HepG2 (cell line): ENCODE measurements around the gene TBC1D22A. TPM values are rescaled to one million over a fixed set of nuclear protein-coding genes. Genes with fewer than 3 reads are reported as not detected.

Experiments
- ATAC-seq: fragments of 200-7000 bp; cut with Tn5 transposase; 3 replicates; pipeline ENCODE4 v1.9.1; 2020; ENCODE audit warnings: mild to moderate bottlenecking, moderate library complexity
- BruUV-seq: library from RNA; stranded (reverse); fragments of 400-500 nt; replicated peaks from 2 replicates; lab custom pipeline; 2021; lab: Mats Ljungman, UMichigan
- CTCF ChIA-PET: fragments of 300-600 bp; formaldehyde crosslinking; extraction: SDS; loops from one replicate; lab custom pipeline; 2021; ENCODE audit warnings: low total read pairs, inconsistent platforms, low intra/inter-chr PET ratio; lab: Yijun Ruan, JAX
- POLR2A ChIA-PET: fragments of 350-600 bp; sonication (Branson Sonifier 250); formaldehyde crosslinking; loops from one replicate; lab custom pipeline; 2020; ENCODE audit warnings: antibody characterized with exemption, inconsistent platforms; lab: Yijun Ruan, JAX
- DNase-seq: peaks from one replicate; pipeline ENCODE4 v3.0.0-alpha.2; 2015; ENCODE audit warnings: low spot score
- FAIRE-seq: peaks from 3 replicates; lab custom pipeline; 2011; peaks lifted over from hg19 to GRCh38; lab: Jason Lieb, UNC
- H2AFZ ChIP-seq: one replicate; pipeline ENCODE4 v1.6.1; 2011; ENCODE audit warnings: low read length, inconsistent platforms
- H3K27ac ChIP-seq: fragments of 300-600 bp; 3 replicates; pipeline ENCODE4 v1.8.0; 2011; ENCODE audit warnings: mixed run types, mild to moderate bottlenecking, mixed read lengths, low read length, inconsistent platforms; ENCODE audit not compliant: insufficient read depth; ENCODE audit errors: extremely low read length
- H3K27me3 ChIP-seq, 2 experiments: fragments of 200-600 bp in 1 of 2; 2 replicates in 1 of 2; 3 replicates in 1 of 2; pipeline versions ENCODE4 v1.6.0 to v1.8.0; 2011; ENCODE audit warnings: low read length in 2 of 2, mild to moderate bottlenecking in 2 of 2, moderate library complexity in 2 of 2, inconsistent platforms in 1 of 2; ENCODE audit not compliant: insufficient read depth in 2 of 2, control insufficient read depth in 1 of 2
- H3K36me3 ChIP-seq, 2 experiments: fragments of 200-600 bp in 1 of 2; replicated peaks in 1 of 2; 2 replicates in 1 of 2; 3 replicates in 1 of 2; pipeline versions ENCODE4 v1.5.1 to v1.8.0; 2011; ENCODE audit warnings: low read length in 2 of 2, inconsistent platforms in 1 of 2; ENCODE audit not compliant: insufficient read depth in 2 of 2, control insufficient read depth in 1 of 2
- H3K4me1 ChIP-seq: 2 replicates; pipeline ENCODE4 v1.5.1; 2012; ENCODE audit warnings: low read length, inconsistent platforms; ENCODE audit not compliant: insufficient read depth
- H3K4me2 ChIP-seq: 2 replicates; pipeline ENCODE4 v1.6.0; 2011; ENCODE audit warnings: low read depth, low read length, inconsistent platforms
- H3K4me3 ChIP-seq, 3 experiments: fragments of 200-600 bp in 1 of 3; sonication (generic), shearing (Covaris generic) in 1 of 3; replicated peaks in 1 of 3; 2 replicates each; pipeline ENCODE4 v1.5.1; 2011 to 2016; ENCODE audit warnings: low read length in 3 of 3, inconsistent platforms in 2 of 3, low read depth in 2 of 3, mild to moderate bottlenecking in 2 of 3, control low read depth in 1 of 3, mixed read lengths in 1 of 3; ENCODE audit not compliant: insufficient read depth in 1 of 3
- H3K79me2 ChIP-seq: one replicate; pipeline ENCODE4 v1.6.1; 2011; ENCODE audit warnings: low read length, inconsistent platforms; ENCODE audit not compliant: insufficient read depth
- H3K9ac ChIP-seq: 2 replicates; pipeline ENCODE4 v1.6.0; 2011; ENCODE audit warnings: mild to moderate bottlenecking, low read depth, low read length, inconsistent platforms; ENCODE audit not compliant: insufficient read depth
- H3K9me3 ChIP-seq: 2 replicates; pipeline ENCODE4 v1.5.1; 2012; ENCODE audit warnings: mild to moderate bottlenecking, low read length
- H4K20me1 ChIP-seq: 2 replicates; pipeline ENCODE4 v1.6.0; 2011; ENCODE audit warnings: inconsistent platforms, mild to moderate bottlenecking, low read length, moderate library complexity; ENCODE audit not compliant: insufficient read depth
- CBX5 ChIP-seq: sonication (generic); formaldehyde crosslinking; IDR thresholded peaks from 2 replicates; pipeline ENCODE4 v1.4.0; 2020; ENCODE audit warnings: missing genetic modification reagents, borderline replicate concordance
- HNRNPK ChIP-seq: fragments of 200-400 bp; formaldehyde crosslinking; IDR thresholded peaks from 2 replicates; pipeline ENCODE4 v1.6.1; 2018; ENCODE audit warnings: low read length, low read depth, moderate library complexity, mild to moderate bottlenecking; ENCODE audit not compliant: poor library complexity, severe bottlenecking
- MED1 ChIP-seq: sonication (generic); formaldehyde crosslinking; IDR thresholded peaks from 2 replicates; pipeline ENCODE4 v1.4.0; 2020; ENCODE audit warnings: missing genetic modification reagents
- POGZ ChIP-seq: sonication (generic); formaldehyde crosslinking; IDR thresholded peaks from 2 replicates; pipeline ENCODE4 v1.4.0; 2020; ENCODE audit warnings: mild to moderate bottlenecking, missing genetic modification reagents
- RELA ChIP-seq: sonication (generic); formaldehyde crosslinking; IDR thresholded peaks from 2 replicates; pipeline ENCODE4 v1.4.0; 2020; ENCODE audit warnings: missing genetic modification reagents
- U2AF1 ChIP-seq: fragments of 200-400 bp; formaldehyde crosslinking; optimal IDR thresholded peaks from 2 replicates; pipeline ENCODE3; 2017; ENCODE audit warnings: mild to moderate bottlenecking, low read depth, low read length
- XRCC5 ChIP-seq: fragments of 200-400 bp; formaldehyde crosslinking; optimal IDR thresholded peaks from 2 replicates; pipeline ENCODE3; 2017; ENCODE audit warnings: mild to moderate bottlenecking, low read length
- ZBTB37 ChIP-seq: sonication (generic); formaldehyde crosslinking; IDR thresholded peaks from 2 replicates; pipeline ENCODE4 v1.4.0; 2020; ENCODE audit warnings: mild to moderate bottlenecking, missing genetic modification reagents
- ZKSCAN1 ChIP-seq: fragments of 150-350 bp; IDR thresholded peaks from 2 replicates; pipeline ENCODE4 v1.6.1; 2014; ENCODE audit warnings: low read length
- ZSCAN30 ChIP-seq: sonication (generic); formaldehyde crosslinking; IDR thresholded peaks from 2 replicates; pipeline ENCODE4 v1.5.0; 2020; ENCODE audit warnings: mild to moderate bottlenecking, missing genetic modification reagents
- ZZZ3 ChIP-seq: sonication (generic); formaldehyde crosslinking; IDR thresholded peaks from 2 replicates; pipeline ENCODE4 v1.4.0; 2020; ENCODE audit warnings: missing genetic modification reagents, mild to moderate bottlenecking, borderline replicate concordance
- WGBS: methylation state at CpG from one replicate; pipeline ENCODE4 v1.1.6; 2017; ENCODE audit warnings: low lambda C conversion rate; 5-methylcytosine and 5-hydroxymethylcytosine counted together
- in situ Hi-C: cut with HindIII; loops from 2 replicates; pipeline ENCODE4 v1.10.0; 2017; ENCODE audit warnings: low pct_unique_long_range_greater_than_20kb; ENCODE audit not compliant: extremely low pct_ligation_motif_present
- intact Hi-C: fragments of 100-400 bp; cut with micrococcal nuclease; formaldehyde crosslinking; loops from one replicate; pipeline ENCODE4 v1.10.0; 2022; ENCODE audit not compliant: unreplicated experiment
- polyA plus RNA-seq, 8 experiments: library from polyadenylated mRNA; depleted of rRNA in 3 of 8; stranded (reverse) in 7 of 8; unstranded in 1 of 8; fragments of >200 nt; fragmentation: Illumina TruSeq in 4 of 8; extraction: Trizol in 4 of 8; gene quantifications; 2 replicates each; pipeline versions ENCODE4 v1.2.1 to v1.2.3, GENCODE V29; 2011 to 2016; ENCODE audit warnings: low read depth in 4 of 8, missing spikeins in 1 of 8, mixed read lengths in 1 of 8; ENCODE audit not compliant: insufficient read depth in 1 of 8
- total RNA-seq, 5 experiments: library from RNA; depleted of rRNA; stranded (reverse); fragments of >200 nt; fragmentation: Illumina TruSeq; extraction: Trizol; gene quantifications; 2 replicates each; pipeline ENCODE4 v1.2.3, GENCODE V29; 2016; ENCODE audit warnings: low read depth in 1 of 5
- TF ChIP-seq, protein P1 (sequence below): sonication (generic); formaldehyde crosslinking; conservative IDR thresholded peaks from 2 replicates; pipeline ENCODE4 v1.4.0; 2020; ENCODE audit warnings: mild to moderate bottlenecking, missing genetic modification reagents, moderate library complexity

TBC1D22A gene
- total and polyA plus RNA-seq, 2 of the 13 experiments (the other 11 are each of a cell fraction or from before 2014, with no cell fraction given): 17.3 to 18.0 TPM

- in situ Hi-C loops: no loop called here
- H3K9me3 ChIP-seq: no peaks in the 10 kb centered on the region
- CTCF ChIA-PET: no interaction called here
- POLR2A ChIA-PET: no interaction called here
- no peaks in the 10 kb centered on the region for H4K20me1 ChIP-seq
- peak overlapping the region; percentile 28; the same call in 1 of the 2 replicates for H3K9ac ChIP-seq
- no peak for FAIRE-seq
- intact Hi-C loops: no loop called here
- peaks cover 7 to 8% of the 10 kb centered on the region in 2 experiments; a peak in 4 of 5 replicates for H3K36me3 ChIP-seq
- no peak overlapping the region for H2AFZ ChIP-seq
- no peak for TF ChIP-seq ZZZ3
- no TSS peak for BruUV-seq
- ATAC-seq: no peak
- H3K4me3 ChIP-seq: no peak overlapping the region
- WGBS: 71% methylated on average over 9 of the region's 9 CpGs
- DNase-seq: no peak
- no peaks in the 10 kb centered on the region for H3K27me3 ChIP-seq
- peaks cover 45% of the 10 kb centered on the region for H3K4me1 ChIP-seq
- H3K4me2 ChIP-seq: no peak overlapping the region
- peaks cover 15% of the 10 kb centered on the region for H3K79me2 ChIP-seq
- H3K27ac ChIP-seq: peak overlapping the region; percentile 77
These were observed 51.6 kb downstream of the TBC1D22A start for GRCh38 chr22:46813816-46814597.

- ATAC-seq: peak; percentile 67
- peak overlapping the region; percentile 77 for H3K27ac ChIP-seq
- TF ChIP-seq ZKSCAN1 (no peak), MED1 (CRISPR knock-in tag) (peak; percentile 37; the same call in 1 of the 2 replicates), RELA (CRISPR knock-in tag) (no peak), XRCC5 (peak; percentile 29), HNRNPK (no peak), ZBTB37 (CRISPR knock-in tag) (no peak; the same call in 1 of the 2 replicates), ZSCAN30 (no peak), CBX5 (CRISPR knock-in tag) (no peak), U2AF1 (no peak), POGZ (CRISPR knock-in tag) (peak; percentile 44; the same call in 1 of the 2 replicates)
- TF ChIP-seq, protein P1, sequence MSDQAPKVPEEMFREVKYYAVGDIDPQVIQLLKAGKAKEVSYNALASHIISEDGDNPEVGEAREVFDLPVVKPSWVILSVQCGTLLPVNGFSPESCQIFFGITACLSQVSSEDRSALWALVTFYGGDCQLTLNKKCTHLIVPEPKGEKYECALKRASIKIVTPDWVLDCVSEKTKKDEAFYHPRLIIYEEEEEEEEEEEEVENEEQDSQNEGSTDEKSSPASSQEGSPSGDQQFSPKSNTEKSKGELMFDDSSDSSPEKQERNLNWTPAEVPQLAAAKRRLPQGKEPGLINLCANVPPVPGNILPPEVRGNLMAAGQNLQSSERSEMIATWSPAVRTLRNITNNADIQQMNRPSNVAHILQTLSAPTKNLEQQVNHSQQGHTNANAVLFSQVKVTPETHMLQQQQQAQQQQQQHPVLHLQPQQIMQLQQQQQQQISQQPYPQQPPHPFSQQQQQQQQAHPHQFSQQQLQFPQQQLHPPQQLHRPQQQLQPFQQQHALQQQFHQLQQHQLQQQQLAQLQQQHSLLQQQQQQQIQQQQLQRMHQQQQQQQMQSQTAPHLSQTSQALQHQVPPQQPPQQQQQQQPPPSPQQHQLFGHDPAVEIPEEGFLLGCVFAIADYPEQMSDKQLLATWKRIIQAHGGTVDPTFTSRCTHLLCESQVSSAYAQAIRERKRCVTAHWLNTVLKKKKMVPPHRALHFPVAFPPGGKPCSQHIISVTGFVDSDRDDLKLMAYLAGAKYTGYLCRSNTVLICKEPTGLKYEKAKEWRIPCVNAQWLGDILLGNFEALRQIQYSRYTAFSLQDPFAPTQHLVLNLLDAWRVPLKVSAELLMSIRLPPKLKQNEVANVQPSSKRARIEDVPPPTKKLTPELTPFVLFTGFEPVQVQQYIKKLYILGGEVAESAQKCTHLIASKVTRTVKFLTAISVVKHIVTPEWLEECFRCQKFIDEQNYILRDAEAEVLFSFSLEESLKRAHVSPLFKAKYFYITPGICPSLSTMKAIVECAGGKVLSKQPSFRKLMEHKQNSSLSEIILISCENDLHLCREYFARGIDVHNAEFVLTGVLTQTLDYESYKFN (CRISPR knock-in tag): peak; percentile 84
These were observed 52.7 kb downstream of the TBC1D22A start for GRCh38 chr22:46815132-46815531.

More at GRCh38 chr22:46815132-46815531, 52.7 kb downstream of the TBC1D22A start:
- in situ Hi-C loops (no loop called here), intact Hi-C loops (no loop called here)
- Histone ChIP-seq H3K36me3 (peaks cover 7 to 8% of the 10 kb centered on the region in 2 experiments; a peak in 4 of 5 replicates), H2AFZ (no peak overlapping the region), H3K4me1 (peaks cover 45% of the 10 kb centered on the region), H3K27me3 (no peaks in the 10 kb centered on the region), H3K9me3 (no peaks in the 10 kb centered on the region), H3K4me3 (peak overlapping the region; percentile 15 to 54 (median 29); a peak in 4 of 6 replicates), H4K20me1 (no peaks in the 10 kb centered on the region), H3K9ac (peak overlapping the region; percentile 41), H3K79me2 (peaks cover 13% of the 10 kb centered on the region), H3K4me2 (peak overlapping the region; percentile 73)
- BruUV-seq: no TSS peak
- ChIA-PET CTCF (interaction anchor here (0.6 kb wide), 1 partner anchor 9 kb away, joined by 3 read pairs; no protein-coding TSS in a partner anchor), POLR2A (interaction anchor here (1.1 to 1.7 kb wide), 3 partner anchors 14 to 61 kb away, joined by 3 to 4 read pairs (median 4); no protein-coding TSS in a partner anchor)
- DNase-seq (peak; percentile 69), FAIRE-seq (no peak)
- WGBS: 13% methylated on average over 12 of the region's 12 CpGs
